ENCODE measurements around the gene EAF2. TPM values are rescaled to one million over a fixed set of nuclear protein-coding genes. Genes with fewer than 3 reads are reported as not detected.

The EAF2 gene
- total and polyA plus RNA-seq, 2 donors (not counting 1 experiment from before 2014, with no cell fraction given), result 31.1 to 161 TPM

- peaks cover 3 to 54% of the 10 kb centered on the region in 2 experiments for H3K36me3 ChIP-seq (replicated peaks in 1 of 2; ENCODE audit: control extremely low read depth in 1 of 2, control insufficient read depth in 1 of 2, extremely low read depth in 1 of 2, insufficient read depth in 2 of 2, low read length in 1 of 2)
Measured at GRCh38 chr3:121897296-121897695, 62.3 kb downstream of the EAF2 start.

More at GRCh38 chr3:121897296-121897695, 62.3 kb downstream of the EAF2 start:
- Histone ChIP-seq H3K27ac (ENCODE audit: low read length in 2 of 2) (no peak overlapping the region), H3K4me1 (ENCODE audit: control insufficient read depth in 2 of 2, insufficient read depth in 2 of 2, low read length in 2 of 2) (no peaks in the 10 kb centered on the region), H3K9me3 (ENCODE audit: control extremely low read depth in 1 of 3, control insufficient read depth in 2 of 3, insufficient read depth in 1 of 3, low read length in 2 of 3) (no peaks in the 10 kb centered on the region), H3K9ac (ENCODE audit: low read length) (no peak overlapping the region), H3K27me3 (replicated peaks in 1 of 4; ENCODE audit: control extremely low read depth in 1 of 4, control insufficient read depth in 3 of 4, insufficient read depth in 4 of 4, low read length in 3 of 4) (no peaks in the 10 kb centered on the region), H3K4me2 (replicated peaks; ENCODE audit: low read depth, low read length, poor library complexity, severe bottlenecking) (no peak overlapping the region), H3K79me2 (ENCODE audit: control insufficient read depth, insufficient read depth, low read length) (peaks cover 7% of the 10 kb centered on the region), H3K4me3 (ENCODE audit: control extremely low read depth in 1 of 5, extremely low read depth in 1 of 5, insufficient read depth in 1 of 5, low read depth in 2 of 5, low read length in 4 of 5) (no peak overlapping the region), H4K20me1 (ENCODE audit: control insufficient read depth, insufficient read depth, low read length, poor library complexity, severe bottlenecking) (no peaks in the 10 kb centered on the region), H2AFZ (ENCODE audit: insufficient read depth, low read depth, low read length, poor library complexity, severe bottlenecking) (no peak overlapping the region)
- Mint-ChIP-seq H3K4me1 (no peaks in the 10 kb centered on the region), H3K9me3 (ENCODE audit: insufficient read depth) (peaks cover 1% of the 10 kb centered on the region), H3K27me3 (no peaks in the 10 kb centered on the region), H3K4me3 (no peak overlapping the region), H3K27ac (peak overlapping the region; percentile 16)
- TF ChIP-seq EZH2 (IDR thresholded peaks at IDR 0.05; ENCODE audit: borderline replicate concordance, insufficient read depth, low read depth, low read length, poor library complexity, severe bottlenecking), result no peak
- TF ChIP-seq CTCF (IDR thresholded peaks at IDR 0.05), result no peak
- WGBS (ENCODE audit: insufficient coverage), result 100% methylated on average over 1 of the region's 3 CpGs
- ChIA-PET POLR2A (no interaction called here), CTCF (no interaction called here)
- DNase-seq (no peak), ATAC-seq (ENCODE audit: low read depth) (no peak)
- intact Hi-C loops (cut with micrococcal nuclease), result no loop called here

Data from B cell (primary cell).